HG03025 (cell line): ENCODE measurements around the gene MUC16.

Source experiments
- ATAC-seq: cut with Tn5 transposase; IDR thresholded peaks from one replicate; pipeline ENCODE4 v1.9.1; 2021; ENCODE audit warnings: mild to moderate bottlenecking, moderate library complexity; ENCODE audit not compliant: unreplicated experiment, low FRiP score

MUC16 gene

GRCh38 chr19:9010693-9011092 lies 484 bp upstream of the MUC16 start:
- no peak for ATAC-seq

- no peak for ATAC-seq
Observed at GRCh38 chr19:9009431-9009830, 778 bp downstream of the MUC16 start.

GRCh38 chr19:9008667-9009066 lies 1.5 kb downstream of the MUC16 start:
- ATAC-seq = no peak

- ATAC-seq = no peak
Observed at GRCh38 chr19:9000933-9001332, 9.3 kb downstream of the MUC16 start.

GRCh38 chr19:8988204-8988603 lies 22.0 kb downstream of the MUC16 start:
- no peak for ATAC-seq

GRCh38 chr19:8986296-8986695 lies 23.9 kb downstream of the MUC16 start:
- no peak for ATAC-seq

GRCh38 chr19:8973501-8974091 lies 36.6 kb downstream of the MUC16 start:
- no peak for ATAC-seq

- ATAC-seq = no peak
Observed at GRCh38 chr19:8965887-8966286, 44.3 kb downstream of the MUC16 start.
